HL-60 (cell line): Measurements from ENCODE around the gene SPTBN5.

Source experiments
- DNase-seq, 2 experiments: peaks; one replicate each; pipeline ENCODE4 v3.0.0-alpha.2; 2010 to 2020; ENCODE audit warnings: low read depth in 1 of 2, low spot score in 1 of 2
- H3K27ac ChIP-seq: fragments of 250-450 bp; sonication (Bioruptor Pico); replicated peaks from 2 replicates; pipeline ENCODE4 v1.5.1; 2020; ENCODE audit warnings: mild to moderate bottlenecking, moderate library complexity
- H3K27me3 ChIP-seq: fragments of 250-450 bp; sonication (Bioruptor Pico); 2 replicates; pipeline ENCODE4 v1.5.1; 2021; ENCODE audit warnings: mild to moderate bottlenecking, moderate library complexity; ENCODE audit not compliant: insufficient read depth, poor library complexity, severe bottlenecking
- H3K4me3 ChIP-seq: replicated peaks from 2 replicates; pipeline ENCODE4 v1.5.1; 2011; ENCODE audit warnings: mild to moderate bottlenecking, control low read depth, low read length; ENCODE audit not compliant: insufficient read depth
- CTCF ChIP-seq: IDR thresholded peaks from one replicate; pipeline ENCODE4 v1.5.1; 2011; ENCODE audit warnings: low read length, control low read depth, inconsistent platforms; ENCODE audit not compliant: insufficient read depth
- GABPA ChIP-seq: IDR thresholded peaks from 2 replicates; pipeline ENCODE4 v1.6.1; 2012; ENCODE audit warnings: low read depth
- POLR2AphosphoS5 ChIP-seq: IDR thresholded peaks from 2 replicates; pipeline ENCODE4 v1.6.1; 2012; ENCODE audit warnings: low read depth
- SPI1 ChIP-seq: IDR thresholded peaks from 2 replicates; pipeline ENCODE4 v1.6.1; 2012; ENCODE audit warnings: low read depth, mild to moderate bottlenecking, borderline replicate concordance
- TF ChIP-seq, protein P1 (sequence below): IDR thresholded peaks from 2 replicates; pipeline ENCODE4 v1.6.1; 2012; ENCODE audit warnings: low read depth; ENCODE audit not compliant: insufficient replicate concordance

Gene SPTBN5

GRCh38 chr15:41932511-41933289 is 38.8 kb upstream of the SPTBN5 start:
- no peak for DNase-seq
- TF ChIP-seq CTCF: no peak
- TF ChIP-seq POLR2AphosphoS5: no peak
- TF ChIP-seq, protein P1, sequence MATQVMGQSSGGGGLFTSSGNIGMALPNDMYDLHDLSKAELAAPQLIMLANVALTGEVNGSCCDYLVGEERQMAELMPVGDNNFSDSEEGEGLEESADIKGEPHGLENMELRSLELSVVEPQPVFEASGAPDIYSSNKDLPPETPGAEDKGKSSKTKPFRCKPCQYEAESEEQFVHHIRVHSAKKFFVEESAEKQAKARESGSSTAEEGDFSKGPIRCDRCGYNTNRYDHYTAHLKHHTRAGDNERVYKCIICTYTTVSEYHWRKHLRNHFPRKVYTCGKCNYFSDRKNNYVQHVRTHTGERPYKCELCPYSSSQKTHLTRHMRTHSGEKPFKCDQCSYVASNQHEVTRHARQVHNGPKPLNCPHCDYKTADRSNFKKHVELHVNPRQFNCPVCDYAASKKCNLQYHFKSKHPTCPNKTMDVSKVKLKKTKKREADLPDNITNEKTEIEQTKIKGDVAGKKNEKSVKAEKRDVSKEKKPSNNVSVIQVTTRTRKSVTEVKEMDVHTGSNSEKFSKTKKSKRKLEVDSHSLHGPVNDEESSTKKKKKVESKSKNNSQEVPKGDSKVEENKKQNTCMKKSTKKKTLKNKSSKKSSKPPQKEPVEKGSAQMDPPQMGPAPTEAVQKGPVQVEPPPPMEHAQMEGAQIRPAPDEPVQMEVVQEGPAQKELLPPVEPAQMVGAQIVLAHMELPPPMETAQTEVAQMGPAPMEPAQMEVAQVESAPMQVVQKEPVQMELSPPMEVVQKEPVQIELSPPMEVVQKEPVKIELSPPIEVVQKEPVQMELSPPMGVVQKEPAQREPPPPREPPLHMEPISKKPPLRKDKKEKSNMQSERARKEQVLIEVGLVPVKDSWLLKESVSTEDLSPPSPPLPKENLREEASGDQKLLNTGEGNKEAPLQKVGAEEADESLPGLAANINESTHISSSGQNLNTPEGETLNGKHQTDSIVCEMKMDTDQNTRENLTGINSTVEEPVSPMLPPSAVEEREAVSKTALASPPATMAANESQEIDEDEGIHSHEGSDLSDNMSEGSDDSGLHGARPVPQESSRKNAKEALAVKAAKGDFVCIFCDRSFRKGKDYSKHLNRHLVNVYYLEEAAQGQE: no peak
- TF ChIP-seq SPI1: no peak
- no peak for TF ChIP-seq GABPA

GRCh38 chr15:41932101-41932500 is 38.2 kb upstream of the SPTBN5 start:
- Histone ChIP-seq H3K27ac (no peak overlapping the region), H3K27me3 (no peaks in the 10 kb centered on the region), H3K4me3 (no peak overlapping the region)
- no peak for DNase-seq
- no peak for TF ChIP-seq POLR2AphosphoS5
- TF ChIP-seq, protein P1: no peak
- TF ChIP-seq SPI1: no peak
- no peak for TF ChIP-seq GABPA
- TF ChIP-seq CTCF: no peak

More at GRCh38 chr15:41932511-41933289, 38.8 kb upstream of the SPTBN5 start:
- Histone ChIP-seq H3K27me3 (no peaks in the 10 kb centered on the region), H3K4me3 (no peak overlapping the region), H3K27ac (no peak overlapping the region)

GRCh38 chr15:41930867-41931222 is 37.0 kb upstream of the SPTBN5 start:
- Histone ChIP-seq H3K27ac (no peak overlapping the region), H3K27me3 (no peaks in the 10 kb centered on the region), H3K4me3 (no peak overlapping the region)
- DNase-seq: no peak
- TF ChIP-seq, protein P1: no peak
- TF ChIP-seq SPI1: no peak
- no peak for TF ChIP-seq GABPA
- no peak for TF ChIP-seq CTCF
- no peak for TF ChIP-seq POLR2AphosphoS5
